BJ (cell line): Measurements from ENCODE around the gene CLDN2. TPM values are rescaled to one million over a fixed set of nuclear protein-coding genes. Genes with fewer than 3 reads are reported as not detected.
"Not testable (repeated sequence)": the region's sequence is repeated elsewhere in the genome, so short reads cannot be mapped to it uniquely, and the experiment has no call there.

Experiments
- CTCF ChIA-PET: fragments of 350-600 bp; formaldehyde crosslinking; extraction: SDS; loops from one replicate; lab custom pipeline; 2021; ENCODE audit warnings: antibody characterized with exemption, inconsistent platforms; lab: Yijun Ruan, JAX
- POLR2A ChIA-PET: fragments of 300-600 bp; sonication (Branson Sonifier 250); formaldehyde crosslinking; extraction: SDS; loops from one replicate; lab custom pipeline; 2021; ENCODE audit warnings: antibody characterized with exemption; lab: Charles Lee
- DNase-seq: peaks from one replicate; pipeline ENCODE4 v3.0.0-alpha.2; 2011; ENCODE audit warnings: low read depth
- H3K27me3 ChIP-seq: 2 replicates; pipeline ENCODE4 v1.6.0; 2011; ENCODE audit warnings: low read length; ENCODE audit not compliant: control insufficient read depth, insufficient read depth
- H3K36me3 ChIP-seq: 2 replicates; pipeline ENCODE4 v1.5.1; 2011; ENCODE audit warnings: low read length; ENCODE audit not compliant: control insufficient read depth, insufficient read depth
- H3K4me3 ChIP-seq: 2 replicates; pipeline ENCODE4 v1.5.1; 2011; ENCODE audit warnings: low read depth, mild to moderate bottlenecking, control low read depth, low read length
- polyA minus RNA-seq: library from RNA; depleted of rRNA, polyadenylated mRNA; stranded (reverse); fragments of >200 nt; gene quantifications from 2 replicates; pipeline ENCODE4 v1.2.3, GENCODE V29; 2011; rRNA and poly(A)+ RNA removed
- polyA plus RNA-seq: library from polyadenylated mRNA; depleted of rRNA; stranded (reverse); fragments of >200 nt; gene quantifications from 2 replicates; pipeline ENCODE4 v1.2.3, GENCODE V29; 2011; rRNA removed
- TF ChIP-seq, protein P1 (sequence below): IDR thresholded peaks from 2 replicates; pipeline ENCODE4 v1.5.1; 2011; ENCODE audit warnings: low read depth, mild to moderate bottlenecking, control low read depth, inconsistent platforms, low read length, moderate library complexity; ENCODE audit not compliant: insufficient read depth

Gene CLDN2, protein sequence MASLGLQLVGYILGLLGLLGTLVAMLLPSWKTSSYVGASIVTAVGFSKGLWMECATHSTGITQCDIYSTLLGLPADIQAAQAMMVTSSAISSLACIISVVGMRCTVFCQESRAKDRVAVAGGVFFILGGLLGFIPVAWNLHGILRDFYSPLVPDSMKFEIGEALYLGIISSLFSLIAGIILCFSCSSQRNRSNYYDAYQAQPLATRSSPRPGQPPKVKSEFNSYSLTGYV
- polyA plus RNA-seq: not detected in 2 replicates
- not detected in 2 replicates for polyA minus RNA-seq

DNA sequence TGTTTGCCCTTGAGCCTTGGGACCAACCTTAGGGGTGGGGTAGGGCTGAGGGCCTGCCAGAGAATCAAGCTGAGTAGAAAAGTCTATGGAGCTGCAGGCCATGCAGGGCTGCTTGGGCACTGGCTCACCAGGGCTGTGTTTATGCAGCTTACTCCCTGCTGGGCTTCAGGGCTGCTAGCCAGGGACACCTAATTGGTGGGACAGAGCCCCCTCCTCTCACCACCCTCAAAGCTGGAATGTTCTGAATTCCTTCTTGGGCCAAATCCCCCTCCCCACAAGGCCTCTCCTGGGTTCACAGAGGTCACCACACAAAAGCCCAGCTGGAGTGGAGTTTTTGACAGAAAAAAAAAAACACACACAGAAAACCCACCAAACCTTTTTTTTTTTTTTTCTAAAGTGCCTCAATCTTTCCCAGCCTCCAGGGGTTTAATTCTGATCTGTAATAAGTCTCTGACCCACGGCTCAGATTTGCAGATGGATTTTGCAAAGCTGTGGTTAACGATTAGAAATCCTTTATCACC, at the start of gene CLDN2:
Gene CLDN2, plus strand, starts transcription at position 471 of the 521 bp plus-strand sequence. CDS start 7,827 bp downstream, outside the sequence.
- ChIA-PET CTCF (no interaction called here), POLR2A (no interaction called here)
- H3K4me3 ChIP-seq: no peak within 1 kb of the TSS
- TF ChIP-seq, protein P1, sequence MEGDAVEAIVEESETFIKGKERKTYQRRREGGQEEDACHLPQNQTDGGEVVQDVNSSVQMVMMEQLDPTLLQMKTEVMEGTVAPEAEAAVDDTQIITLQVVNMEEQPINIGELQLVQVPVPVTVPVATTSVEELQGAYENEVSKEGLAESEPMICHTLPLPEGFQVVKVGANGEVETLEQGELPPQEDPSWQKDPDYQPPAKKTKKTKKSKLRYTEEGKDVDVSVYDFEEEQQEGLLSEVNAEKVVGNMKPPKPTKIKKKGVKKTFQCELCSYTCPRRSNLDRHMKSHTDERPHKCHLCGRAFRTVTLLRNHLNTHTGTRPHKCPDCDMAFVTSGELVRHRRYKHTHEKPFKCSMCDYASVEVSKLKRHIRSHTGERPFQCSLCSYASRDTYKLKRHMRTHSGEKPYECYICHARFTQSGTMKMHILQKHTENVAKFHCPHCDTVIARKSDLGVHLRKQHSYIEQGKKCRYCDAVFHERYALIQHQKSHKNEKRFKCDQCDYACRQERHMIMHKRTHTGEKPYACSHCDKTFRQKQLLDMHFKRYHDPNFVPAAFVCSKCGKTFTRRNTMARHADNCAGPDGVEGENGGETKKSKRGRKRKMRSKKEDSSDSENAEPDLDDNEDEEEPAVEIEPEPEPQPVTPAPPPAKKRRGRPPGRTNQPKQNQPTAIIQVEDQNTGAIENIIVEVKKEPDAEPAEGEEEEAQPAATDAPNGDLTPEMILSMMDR: no peak
- H3K27me3 ChIP-seq: no peaks in the 10 kb centered on the region
- H3K36me3 ChIP-seq: no peaks in the 10 kb centered on the region
- no peak for DNase-seq

DNA sequence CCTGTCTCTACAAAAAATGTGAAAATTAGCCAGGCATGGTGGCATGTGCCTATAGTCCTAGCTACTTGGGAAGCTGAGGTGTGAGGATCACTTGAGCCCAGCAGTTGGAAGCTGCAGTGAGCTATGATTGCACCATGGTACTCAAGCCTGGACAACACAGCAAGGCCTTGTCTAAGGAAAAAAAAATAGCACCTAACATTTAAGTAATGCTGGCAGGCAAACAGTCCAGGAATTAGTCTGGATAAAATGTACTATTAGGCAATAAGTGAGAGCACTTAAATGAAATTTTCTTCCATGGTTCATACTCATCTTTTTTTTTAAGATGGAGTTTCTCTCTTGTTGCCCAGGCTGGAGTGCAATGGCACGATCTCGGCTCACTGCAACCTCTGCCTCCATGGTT, 47.4 kb upstream of the CLDN2 start:
- DNase-seq, H3K4me3 ChIP-seq, POLR2A ChIA-PET, H3K27me3 ChIP-seq, H3K36me3 ChIP-seq: not testable (repeated sequence)
- CTCF ChIA-PET: interaction anchor here (2.0 kb wide), 1 partner anchor 10 kb away, joined by 6 read pairs; no protein-coding TSS in a partner anchor

DNA sequence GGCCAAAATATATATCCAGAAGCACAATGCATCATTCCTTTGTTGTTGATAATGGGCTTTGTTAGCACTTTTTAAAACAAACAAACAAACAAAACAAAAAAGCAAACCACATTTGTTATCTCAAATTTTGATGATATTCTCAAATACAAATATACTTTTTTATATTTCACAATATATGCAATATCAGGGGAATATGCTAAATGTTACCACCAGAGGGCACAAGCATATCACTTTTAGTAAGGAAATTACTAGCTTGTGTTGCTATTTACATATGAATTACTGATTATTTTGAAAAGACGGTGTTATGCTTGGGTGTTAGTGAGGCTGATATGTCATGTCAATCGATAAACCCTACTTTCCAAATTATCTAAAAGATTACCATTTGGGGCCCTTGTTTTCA, 46.1 kb upstream of the CLDN2 start:
- Histone ChIP-seq H3K4me3 (no peak overlapping the region), H3K36me3 (peaks cover 3% of the 10 kb centered on the region), H3K27me3 (no peaks in the 10 kb centered on the region)
- CTCF ChIA-PET: interaction anchor here (1.3 to 1.8 kb wide), 2 partner anchors 10 to 17 kb away, joined by 3 to 4 read pairs; no protein-coding TSS in a partner anchor
- no peak for DNase-seq
- POLR2A ChIA-PET: no interaction called here
- TF ChIP-seq, protein P1: peak; percentile 42

DNA sequence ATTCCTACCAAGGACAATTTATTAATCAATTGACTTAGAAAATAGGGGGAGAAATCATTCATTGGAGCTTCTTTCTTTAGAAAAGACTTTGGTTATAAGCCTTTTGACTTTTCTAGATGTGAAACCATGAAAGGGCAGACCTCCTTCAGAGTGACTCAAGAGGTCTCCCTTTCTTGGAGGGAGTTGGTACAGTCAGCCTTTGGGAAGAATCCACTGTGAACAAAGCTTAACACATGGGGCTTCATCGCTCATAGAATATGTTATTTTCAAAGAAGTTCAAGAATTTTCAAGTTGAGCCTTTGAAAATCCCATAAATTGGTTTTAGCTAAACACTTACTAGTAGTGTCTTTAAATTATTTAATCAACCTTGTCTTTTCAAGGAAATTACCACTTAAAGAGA, 45.1 kb upstream of the CLDN2 start:
- Histone ChIP-seq H3K36me3 (peaks cover 3% of the 10 kb centered on the region), H3K4me3 (no peak overlapping the region), H3K27me3 (no peaks in the 10 kb centered on the region)
- ChIA-PET CTCF (interaction anchor here (1.8 kb wide), 1 partner anchor 11 kb away, joined by 4 read pairs; no protein-coding TSS in a partner anchor), POLR2A (no interaction called here)
- DNase-seq: no peak
- TF ChIP-seq, protein P1: no peak

DNA sequence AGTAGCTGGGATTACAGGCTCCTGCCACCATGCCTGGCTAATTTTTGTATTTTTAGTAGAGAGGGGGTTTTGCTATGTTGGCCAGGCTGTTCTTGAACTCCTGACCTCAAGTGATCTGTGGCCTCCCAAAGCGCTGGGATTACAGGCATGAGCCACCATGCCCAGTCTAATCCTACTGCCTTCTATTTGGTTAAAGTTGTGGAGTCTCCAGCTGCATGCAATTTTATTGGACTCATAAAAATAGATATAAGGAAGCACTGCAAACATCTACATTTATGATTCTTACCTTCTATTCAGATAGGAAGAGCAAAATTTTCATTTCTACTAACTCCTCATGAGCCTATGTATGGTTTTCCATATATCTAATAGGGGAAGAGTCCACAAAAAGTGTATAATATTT, 30.7 kb upstream of the CLDN2 start:
- CTCF ChIA-PET: no interaction called here
- no peaks in the 10 kb centered on the region for H3K27me3 ChIP-seq
- H3K36me3 ChIP-seq: no peaks in the 10 kb centered on the region
- TF ChIP-seq, protein P1: no peak
- POLR2A ChIA-PET: no interaction called here
- DNase-seq: no peak
- no peak overlapping the region for H3K4me3 ChIP-seq
